GM19455 (cell line): ENCODE results near the gene ALDH6A1.
"Not testable (repeated sequence)": the region's sequence is repeated elsewhere in the genome, so short reads cannot be mapped to it uniquely, and the experiment has no call there.

Experiments used
- ATAC-seq: cut with Tn5 transposase; IDR thresholded peaks from one replicate; pipeline ENCODE4 v1.9.1; 2021; ENCODE audit not compliant: unreplicated experiment

Gene ALDH6A1

GRCh38 chr14:74084277-74085046 lies at the start of gene ALDH6A1, which contains the start of gene LIN52:
ALDH6A1 (minus strand) TSS chr14:74084453; CDS start chr14:74084394, 59 bp downstream.
LIN52 (plus strand) TSS chr14:74084956; CDS start chr14:74084975, 19 bp downstream.
- ATAC-seq, result peak; percentile 93

- no peak for ATAC-seq
These were observed 43.4 kb upstream of the ALDH6A1 start for GRCh38 chr14:74127634-74128033.

GRCh38 chr14:74126315-74127013 lies 42.2 kb upstream of the ALDH6A1 start:
- ATAC-seq, result no peak

GRCh38 chr14:74125487-74125886 lies 41.2 kb upstream of the ALDH6A1 start:
- ATAC-seq, result not testable (repeated sequence)

- not testable (repeated sequence) for ATAC-seq
These were observed 27.4 kb upstream of the ALDH6A1 start for GRCh38 chr14:74111395-74112216.

- no peak for ATAC-seq
These were observed 25.1 kb upstream of the ALDH6A1 start for GRCh38 chr14:74109369-74109768.

GRCh38 chr14:74105381-74105780 lies 21.1 kb upstream of the ALDH6A1 start:
- ATAC-seq, result no peak

GRCh38 chr14:74089251-74090020 lies 5.2 kb upstream of the ALDH6A1 start:
- ATAC-seq, result no peak

GRCh38 chr14:74085828-74086227 lies 1.6 kb upstream of the ALDH6A1 start:
- ATAC-seq, result no peak

GRCh38 chr14:74085047-74085637 lies 889 bp upstream of the ALDH6A1 start:
- peak; percentile 6 for ATAC-seq

- ATAC-seq, result peak; percentile 26
These were observed 423 bp downstream of the ALDH6A1 start for GRCh38 chr14:74083784-74084276.

GRCh38 chr14:74083161-74083560 lies 1.1 kb downstream of the ALDH6A1 start:
- ATAC-seq, result no peak

- no peak for ATAC-seq
These were observed 2.8 kb downstream of the ALDH6A1 start for GRCh38 chr14:74081491-74081890.

GRCh38 chr14:74080820-74081460 lies 3.3 kb downstream of the ALDH6A1 start:
- ATAC-seq, result no peak

GRCh38 chr14:74077401-74077800 lies 6.9 kb downstream of the ALDH6A1 start:
- no peak for ATAC-seq

GRCh38 chr14:74065746-74066575 lies 18.3 kb downstream of the ALDH6A1 start:
- no peak for ATAC-seq

GRCh38 chr14:74064883-74065282 lies 19.4 kb downstream of the ALDH6A1 start:
- ATAC-seq, result no peak

- no peak for ATAC-seq
These were observed 19.8 kb downstream of the ALDH6A1 start for GRCh38 chr14:74064426-74064825.

GRCh38 chr14:74062809-74063150 lies 21.5 kb downstream of the ALDH6A1 start:
- no peak for ATAC-seq
